GM18508 (cell line): ENCODE results near the gene MLXIP.
"Not testable (repeated sequence)": the region's sequence is repeated elsewhere in the genome, so short reads cannot be mapped to it uniquely, and the experiment has no call there.

Source experiments
- ATAC-seq: cut with Tn5 transposase; IDR thresholded peaks from one replicate; pipeline ENCODE4 v1.9.1; 2021; ENCODE audit warnings: moderate number of reproducible peaks; ENCODE audit not compliant: insufficient read depth, unreplicated experiment

MLXIP gene

DNA sequence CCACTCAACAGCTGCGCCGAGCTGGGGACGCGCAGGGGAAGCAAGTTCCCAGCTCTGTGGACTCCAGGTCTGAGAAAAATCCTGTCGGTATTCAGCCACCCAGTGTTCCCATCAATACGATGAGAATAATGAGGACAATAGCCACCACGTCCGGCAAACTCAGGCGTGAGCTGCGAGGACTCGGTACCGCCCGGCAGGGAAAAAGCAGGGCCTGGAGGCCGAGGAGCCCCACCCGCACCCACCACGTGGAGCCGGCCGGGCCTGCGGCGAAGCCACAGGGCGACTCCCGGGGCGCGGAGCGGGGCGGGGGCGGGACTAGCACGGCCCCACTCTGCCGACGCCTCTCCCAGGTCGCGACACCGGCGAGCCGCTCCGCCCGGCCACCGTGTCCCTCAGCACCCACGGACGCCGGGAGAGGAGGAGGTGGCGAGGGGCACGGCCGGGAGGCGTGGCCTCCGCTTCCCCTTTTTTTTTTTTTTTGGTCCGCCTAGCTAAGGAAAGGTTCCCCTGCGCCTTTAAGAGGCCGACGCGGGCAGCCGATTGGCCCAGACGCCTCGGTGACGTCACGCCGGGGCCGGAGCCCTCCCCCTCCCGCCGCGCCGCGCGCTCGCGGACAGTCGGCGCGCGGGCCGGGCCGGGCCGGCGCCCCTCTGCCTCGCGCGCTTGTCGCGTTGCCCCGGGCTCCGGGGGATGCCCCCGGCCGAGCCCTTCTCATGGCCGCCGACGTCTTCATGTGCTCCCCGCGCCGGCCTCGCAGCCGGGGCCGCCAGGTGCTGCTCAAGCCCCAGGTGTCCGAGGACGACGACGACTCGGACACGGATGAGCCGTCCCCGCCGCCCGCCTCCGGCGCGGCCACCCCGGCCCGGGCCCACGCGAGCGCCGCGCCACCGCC is at the start of gene MLXIP:
TSS of gene MLXIP (plus strand) at position 616 of the 892 bp plus-strand sequence. CDS start at position 714, 98 bp downstream.
- peak; percentile 47 for ATAC-seq

DNA sequence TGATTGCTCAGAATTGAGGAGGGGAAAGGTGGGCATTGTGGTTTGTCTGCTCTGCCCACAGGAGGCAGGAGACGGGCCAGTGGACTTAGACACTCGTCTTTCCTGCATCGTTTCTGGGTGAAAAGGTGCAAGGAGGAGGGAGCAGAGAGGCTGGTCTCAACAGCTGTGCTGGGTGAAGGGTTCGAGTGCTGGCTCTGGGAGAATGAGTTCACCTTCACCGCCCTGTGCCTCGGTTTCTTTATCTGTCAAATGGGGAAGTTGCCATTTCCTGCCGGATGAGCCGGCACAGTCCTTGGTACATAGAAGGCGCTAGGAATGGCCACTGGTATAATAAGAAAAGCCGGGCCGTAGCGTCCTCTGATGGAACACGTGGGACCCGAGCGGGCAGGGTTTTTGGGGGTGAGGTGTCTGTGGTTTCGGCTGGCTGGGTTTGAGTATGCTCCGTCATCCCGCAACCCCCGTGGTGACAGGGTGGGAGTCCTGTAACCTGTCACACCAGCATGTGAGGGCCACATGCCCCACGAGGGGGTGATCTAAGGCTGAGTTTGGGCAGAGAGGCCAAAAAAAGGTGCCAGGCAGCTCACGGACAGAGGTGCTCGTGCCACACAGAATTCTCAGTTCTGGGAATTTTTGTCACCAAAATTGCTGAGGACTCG is 49.5 kb upstream of the MLXIP start:
- no peak for ATAC-seq

DNA sequence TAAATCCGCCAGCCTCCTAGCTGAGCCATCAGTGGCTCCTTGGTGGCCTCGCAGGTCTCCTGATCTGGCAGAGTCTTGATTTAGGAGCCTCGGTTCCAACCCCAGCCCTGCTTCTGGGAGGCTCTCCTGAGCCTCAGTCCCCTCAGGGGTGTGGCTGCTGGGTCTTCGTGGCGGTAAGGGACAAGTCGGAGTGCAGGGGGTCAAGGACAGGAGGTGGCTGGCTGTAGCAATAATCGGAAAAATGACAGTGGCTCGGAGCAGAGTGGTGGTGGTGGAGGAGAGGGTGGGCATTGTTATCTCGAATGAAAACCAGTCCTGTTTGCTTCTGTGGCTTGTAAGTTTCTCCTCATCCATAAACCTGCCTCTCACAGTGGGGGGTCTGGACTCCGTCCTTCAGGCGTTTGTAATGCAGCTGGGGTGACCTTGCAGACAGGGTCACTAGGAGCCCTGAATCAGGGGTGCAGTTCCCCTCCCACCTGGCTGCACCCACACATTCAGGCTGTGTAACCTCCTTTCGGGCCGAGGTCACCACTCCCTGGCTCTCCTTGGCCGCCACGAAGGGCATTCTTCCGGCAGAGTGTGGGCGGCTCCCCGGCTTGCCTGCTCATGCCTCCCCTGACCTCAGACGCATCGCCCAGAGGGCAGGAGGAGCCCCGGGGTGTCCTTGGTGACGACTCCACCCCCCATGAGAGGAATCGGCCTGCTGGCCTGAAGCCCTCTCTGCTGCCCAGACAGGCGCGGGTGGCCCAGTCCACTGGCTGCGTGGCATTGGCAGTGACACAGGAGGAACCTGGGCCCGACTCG is 48.7 kb upstream of the MLXIP start:
- no peak for ATAC-seq

- no peak for ATAC-seq
Observed at GRCh38 chr12:122030424-122031035, 48.0 kb upstream of the MLXIP start.

DNA sequence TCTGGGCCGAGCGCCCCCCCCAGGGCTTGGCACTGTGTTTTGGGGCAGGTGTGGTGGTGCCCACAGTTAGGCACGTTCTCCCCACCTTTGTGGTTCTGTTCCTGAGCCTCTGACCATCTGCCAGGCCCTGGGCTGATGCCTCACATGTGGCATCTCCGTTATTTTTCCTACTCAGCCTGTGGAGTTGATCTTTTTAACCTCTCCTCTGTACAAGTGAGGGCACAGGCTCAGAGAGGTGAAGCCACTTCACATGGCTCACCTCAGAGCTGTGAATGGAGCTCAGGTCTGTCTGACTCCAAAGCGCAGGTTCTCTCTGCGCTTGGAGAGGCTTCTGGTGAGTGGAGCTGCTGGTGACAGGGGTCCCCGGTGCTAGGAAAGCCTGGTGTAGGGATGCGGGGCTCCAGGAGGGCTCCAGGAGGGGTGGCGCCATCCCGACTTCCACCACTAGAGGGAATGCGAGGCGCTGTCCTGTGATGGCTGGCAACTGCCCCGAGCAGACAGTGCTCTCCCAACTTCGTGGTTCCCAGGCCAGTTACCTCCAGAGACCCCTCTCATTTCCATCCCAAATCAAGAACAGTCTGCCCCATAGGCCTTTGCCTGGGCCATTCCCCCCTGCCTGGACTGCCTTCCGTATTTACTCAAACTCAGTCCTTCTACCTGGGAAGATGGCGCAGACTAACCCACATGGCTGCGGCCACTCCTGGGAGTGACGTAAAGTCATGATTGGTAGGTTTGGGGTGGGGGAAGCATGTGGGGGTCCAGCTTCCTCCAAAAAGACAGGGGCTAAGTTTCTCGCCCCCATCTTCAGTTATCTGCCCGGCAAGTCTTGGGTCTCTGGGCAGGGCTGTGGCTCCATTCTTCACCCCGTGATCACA is 47.0 kb upstream of the MLXIP start:
- no peak for ATAC-seq

- ATAC-seq: no peak
Observed at GRCh38 chr12:122032580-122032979, 46.0 kb upstream of the MLXIP start.

- ATAC-seq: no peak
Observed at GRCh38 chr12:122035292-122035691, 43.3 kb upstream of the MLXIP start.

GRCh38 chr12:122036153-122036552 is 42.4 kb upstream of the MLXIP start:
- no peak for ATAC-seq

DNA sequence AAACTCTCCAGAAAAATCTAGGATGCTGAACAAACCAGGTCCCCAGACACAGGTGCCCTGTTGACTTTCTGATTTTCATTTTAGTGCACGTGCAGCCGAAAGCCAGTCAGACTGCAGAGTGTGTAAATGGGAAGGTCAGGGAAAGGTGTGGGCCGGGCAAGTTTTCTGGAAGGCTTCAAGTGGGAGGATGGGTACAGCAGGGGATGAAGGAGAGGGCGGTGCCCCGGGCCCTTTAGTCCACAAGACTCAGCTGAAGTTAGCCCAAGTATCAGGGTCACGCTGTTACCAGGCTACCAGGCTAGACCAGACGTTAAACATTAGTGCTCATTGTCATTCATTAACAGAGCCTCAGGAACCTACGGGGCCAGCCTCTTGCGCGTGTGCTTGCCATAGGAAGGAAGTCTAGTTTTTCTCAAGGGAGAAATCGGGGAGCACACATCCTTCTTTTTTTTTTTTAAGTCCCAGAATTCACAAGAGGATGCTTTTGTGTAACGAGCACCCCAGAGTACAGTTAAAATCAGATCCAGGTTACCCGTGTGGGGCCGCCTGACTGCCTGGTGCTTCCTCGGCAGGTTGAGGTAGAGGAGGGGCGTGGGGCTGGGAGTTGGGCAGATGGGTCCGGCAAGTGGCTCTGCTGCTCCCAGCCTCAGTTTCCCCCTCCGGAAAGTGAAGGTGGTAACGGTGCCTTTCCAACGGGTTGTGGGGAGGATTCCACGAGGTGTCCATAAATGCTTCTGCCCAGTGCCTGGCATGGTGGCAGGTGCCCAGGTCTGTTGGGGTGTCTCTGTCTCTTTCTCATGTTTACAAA is 37.8 kb upstream of the MLXIP start:
- no peak for ATAC-seq

DNA sequence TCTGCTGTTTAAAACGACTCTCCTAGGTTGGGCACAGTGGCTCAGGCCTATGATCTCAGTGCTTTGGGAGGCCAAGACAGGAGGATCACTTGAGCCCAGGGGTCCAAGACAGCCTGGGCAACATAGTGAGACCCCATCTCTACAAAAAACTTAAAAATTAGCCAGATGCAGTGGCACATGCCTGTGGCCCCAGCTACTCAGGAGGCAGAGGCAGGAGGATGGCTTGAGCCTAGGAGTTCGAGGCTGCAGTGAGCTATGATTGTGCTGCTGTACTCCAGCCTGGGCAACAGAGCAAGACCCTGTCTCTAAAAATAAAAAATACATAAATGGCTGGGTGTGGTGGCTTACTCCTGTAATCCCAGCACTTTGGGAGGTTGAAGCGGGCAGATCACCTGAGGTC is 37.1 kb upstream of the MLXIP start:
- not testable (repeated sequence) for ATAC-seq

DNA sequence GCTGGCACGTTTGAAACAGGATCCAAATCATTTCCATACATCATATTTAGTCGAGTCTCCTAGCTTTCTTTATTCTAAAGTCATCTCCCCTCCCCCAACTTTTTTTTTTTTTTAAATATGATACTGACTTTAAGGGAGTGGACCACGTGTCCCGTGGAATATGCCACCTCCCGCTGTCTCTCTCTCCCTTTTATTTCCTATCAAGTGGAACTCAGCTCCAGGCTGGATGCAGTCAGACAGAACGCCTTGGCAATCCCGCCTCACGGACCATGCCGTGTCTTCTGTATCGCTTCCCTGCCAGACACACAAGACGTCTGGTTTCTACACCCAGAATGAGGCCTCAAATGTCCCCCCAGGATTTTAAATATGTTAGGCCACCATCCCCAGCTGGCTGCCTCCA is 35.6 kb upstream of the MLXIP start:
- no peak for ATAC-seq

- ATAC-seq: no peak
Observed at GRCh38 chr12:122043476-122043875, 35.1 kb upstream of the MLXIP start.

DNA sequence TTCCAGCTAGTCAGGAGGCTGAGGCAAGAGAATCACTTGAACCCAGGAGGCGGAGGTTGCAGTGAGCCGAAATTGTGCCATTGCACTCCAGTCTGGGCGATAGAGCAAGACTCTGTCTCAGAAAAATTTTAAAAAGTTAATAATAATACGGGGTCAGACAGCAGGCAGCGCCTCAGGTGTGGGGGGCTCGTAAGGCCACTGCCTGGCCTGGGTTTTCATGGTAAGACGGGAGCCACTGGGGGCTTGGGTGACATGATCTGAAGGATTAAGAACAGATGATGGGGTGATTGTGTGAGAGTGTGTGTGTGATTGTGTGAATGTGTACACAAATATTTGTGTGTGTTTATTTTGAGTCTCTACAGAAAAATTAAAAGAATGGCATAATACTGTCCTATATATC is 33.3 kb upstream of the MLXIP start:
- no peak for ATAC-seq

- ATAC-seq: no peak
Observed at GRCh38 chr12:122046145-122046544, 32.4 kb upstream of the MLXIP start.

GRCh38 chr12:122048151-122048550 is 30.4 kb upstream of the MLXIP start:
- no peak for ATAC-seq

DNA sequence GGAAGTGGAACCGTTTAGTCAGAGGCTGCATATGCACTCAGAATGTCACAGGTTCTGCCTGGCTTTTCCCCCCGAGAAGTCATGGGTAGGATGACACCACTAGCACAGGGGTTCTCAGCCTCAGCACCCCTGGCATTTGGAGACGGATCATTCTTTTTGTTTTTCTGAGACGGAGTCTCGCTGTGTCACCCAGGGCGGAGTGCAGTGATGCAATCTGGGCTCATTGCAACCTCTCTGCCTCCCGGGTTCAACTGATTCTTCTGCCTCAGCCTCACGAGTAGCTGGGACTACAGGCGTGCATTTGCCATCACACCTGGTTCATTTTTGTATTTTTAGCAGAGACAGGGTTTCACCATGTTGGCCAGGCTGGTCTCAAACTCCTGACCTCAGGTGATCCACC is 28.7 kb upstream of the MLXIP start:
- no peak for ATAC-seq

DNA sequence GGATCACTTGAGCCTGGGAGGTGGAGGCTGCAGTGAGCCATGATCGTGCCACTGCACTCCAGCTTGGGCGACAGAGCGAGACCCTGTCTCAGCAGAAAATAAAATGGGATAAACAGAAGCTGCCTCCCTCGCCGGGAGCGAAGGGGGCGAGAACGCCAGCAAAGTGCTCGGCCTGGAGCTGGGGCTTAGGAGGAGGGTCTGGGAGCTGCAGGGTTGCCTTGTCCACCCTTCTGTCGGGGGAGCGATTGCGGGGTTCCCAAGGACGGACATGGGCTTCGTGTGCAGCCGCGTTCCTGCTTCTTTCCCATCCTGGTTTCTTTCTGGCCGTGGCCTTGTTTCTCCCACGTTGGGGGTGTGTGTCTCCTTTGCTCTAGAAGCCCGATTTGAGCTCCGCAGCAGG is 27.9 kb upstream of the MLXIP start:
- ATAC-seq: no peak

DNA sequence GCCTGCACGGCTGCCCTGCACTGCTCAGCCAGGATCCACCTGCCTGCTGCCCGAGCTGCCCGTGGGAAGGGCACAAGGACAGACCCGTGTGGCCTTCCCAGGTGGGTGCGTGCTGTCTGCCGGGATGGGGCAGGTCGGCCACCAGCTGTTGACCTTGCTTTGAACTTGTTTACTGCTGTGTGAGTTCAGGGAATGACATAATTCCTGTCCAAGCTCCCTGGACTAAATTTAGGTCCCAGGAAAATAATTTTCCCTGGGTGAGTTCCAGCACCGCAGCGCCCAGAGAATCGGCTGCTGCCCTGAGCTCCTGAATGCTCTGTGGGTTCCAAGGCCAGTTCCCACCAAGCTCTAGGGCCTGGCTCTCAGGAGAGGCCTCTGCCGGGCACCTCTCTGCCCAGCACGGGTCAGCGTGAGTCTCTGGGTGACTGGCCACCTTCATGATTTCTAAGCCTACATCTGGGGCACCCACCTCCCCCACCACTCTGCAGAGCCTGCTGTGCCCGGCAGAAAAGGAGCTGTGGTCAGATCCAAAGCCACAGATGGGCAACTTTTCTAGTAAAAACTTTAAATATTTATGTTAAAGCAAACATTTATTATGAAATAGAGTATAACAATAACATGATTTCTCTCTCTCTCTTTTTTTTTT is 27.2 kb upstream of the MLXIP start:
- no peak for ATAC-seq
